Endothelial cell of umbilical vein (primary cell): ENCODE data around the gene MRPL27. TPM values are rescaled to one million over a fixed set of nuclear protein-coding genes. Genes with fewer than 3 reads are reported as not detected.

Experiments used
- BruUV-seq: library from RNA; stranded (reverse); fragments of 400-500 nt; replicated peaks from 2 replicates; lab custom pipeline; 2021; lab: Mats Ljungman, UMichigan
- CTCF ChIA-PET: fragments of 300-600, 350-600 bp; sonication (Branson Sonifier 250); formaldehyde crosslinking; loops from one replicate; lab custom pipeline; 2021; ENCODE audit warnings: antibody characterized with exemption, inconsistent platforms; lab: Charles Lee
- POLR2A ChIA-PET: fragments of 300-600, 350-600 bp; sonication (Branson Sonifier 250); formaldehyde crosslinking; loops from one replicate; lab custom pipeline; 2021; ENCODE audit warnings: antibody characterized with exemption, inconsistent platforms; lab: Charles Lee
- DNase-seq: peaks from one replicate; pipeline ENCODE4 v3.0.0-alpha.2; 2011; ENCODE audit warnings: low read depth, low spot score
- FAIRE-seq: peaks from 2 replicates; lab custom pipeline; 2011; peaks lifted over from hg19 to GRCh38; lab: Jason Lieb, UNC
- H2AFZ ChIP-seq: 2 replicates; pipeline ENCODE4 v1.6.0; 2012; ENCODE audit warnings: low read depth, low read length, control low read depth, inconsistent platforms
- H3K27ac ChIP-seq: 2 replicates; pipeline ENCODE4 v1.5.1; 2011; ENCODE audit warnings: low read depth, mild to moderate bottlenecking, control low read depth, low read length, moderate library complexity; ENCODE audit not compliant: insufficient read depth
- H3K27me3 ChIP-seq, 2 experiments: 2 replicates each; pipeline versions ENCODE4 v1.6.0 to v1.6.1; 2011; ENCODE audit warnings: low read length in 2 of 2, mixed read lengths in 1 of 2; ENCODE audit not compliant: control insufficient read depth in 2 of 2, insufficient read depth in 2 of 2
- H3K36me3 ChIP-seq, 2 experiments: 2 replicates in 1 of 2; 3 replicates in 1 of 2; pipeline ENCODE4 v1.5.1; 2011; ENCODE audit warnings: low read length in 2 of 2, mild to moderate bottlenecking in 1 of 2, moderate library complexity in 1 of 2; ENCODE audit not compliant: control insufficient read depth in 2 of 2, insufficient read depth in 2 of 2; ENCODE audit errors: extremely low read depth in 1 of 2
- H3K4me1 ChIP-seq: 3 replicates; pipeline ENCODE4 v1.5.1; 2011; ENCODE audit warnings: mild to moderate bottlenecking, low read length; ENCODE audit not compliant: control insufficient read depth, insufficient read depth; ENCODE audit errors: extremely low read depth
- H3K4me2 ChIP-seq: 2 replicates; pipeline ENCODE4 v1.6.1; 2011; ENCODE audit warnings: low read length, control low read depth, mixed read lengths; ENCODE audit not compliant: insufficient read depth
- H3K4me3 ChIP-seq, 3 experiments: fragments of 200-600 bp in 1 of 3; sonication (generic), shearing (Covaris generic) in 1 of 3; replicated peaks in 1 of 3; 2 replicates each; pipeline ENCODE4 v1.5.1; 2011 to 2016; ENCODE audit warnings: control low read depth in 3 of 3, low read length in 3 of 3, mild to moderate bottlenecking in 2 of 3, inconsistent platforms in 1 of 3, low read depth in 1 of 3, moderate library complexity in 1 of 3; ENCODE audit not compliant: insufficient read depth in 1 of 3
- H3K79me2 ChIP-seq: 2 replicates; pipeline ENCODE4 v1.6.0; 2012; ENCODE audit warnings: low read length, inconsistent platforms; ENCODE audit not compliant: control insufficient read depth, insufficient read depth
- H3K9ac ChIP-seq: replicated peaks from 2 replicates; pipeline ENCODE3; 2011; ENCODE audit warnings: low read length, control low read depth; ENCODE audit not compliant: insufficient read depth; ENCODE audit errors: extremely low read depth
- H3K9me1 ChIP-seq: replicated peaks from 3 replicates; pipeline ENCODE4 v1.6.0; 2011; ENCODE audit warnings: mild to moderate bottlenecking, low read length; ENCODE audit not compliant: control insufficient read depth, insufficient read depth; ENCODE audit errors: extremely low read depth
- H3K9me3 ChIP-seq: replicated peaks from 2 replicates; pipeline ENCODE4 v1.5.1; 2012; ENCODE audit warnings: low read length, inconsistent platforms; ENCODE audit not compliant: control insufficient read depth, insufficient read depth
- H4K20me1 ChIP-seq: replicated peaks from 2 replicates; pipeline ENCODE3; 2011; ENCODE audit warnings: mild to moderate bottlenecking, low read length; ENCODE audit not compliant: control insufficient read depth, insufficient read depth; ENCODE audit errors: extremely low read depth
- EZH2 ChIP-seq: IDR thresholded peaks from 2 replicates; pipeline ENCODE4 v1.6.1; 2012; ENCODE audit warnings: borderline replicate concordance, low read depth, mild to moderate bottlenecking, moderate library complexity, low read length, inconsistent platforms; ENCODE audit not compliant: severe bottlenecking
- FOS ChIP-seq: IDR thresholded peaks from 2 replicates; pipeline ENCODE4 v1.6.1; 2011; ENCODE audit warnings: mild to moderate bottlenecking, low read length, moderate library complexity, borderline replicate concordance; ENCODE audit not compliant: insufficient read depth
- GATA2 ChIP-seq: IDR thresholded peaks from 2 replicates; pipeline ENCODE4 v1.7.0; 2011; ENCODE audit warnings: low read depth, mild to moderate bottlenecking, moderate library complexity, mixed read lengths, low read length; ENCODE audit not compliant: insufficient read length, insufficient read depth
- JUN ChIP-seq: IDR thresholded peaks from 2 replicates; pipeline ENCODE4 v1.6.1; 2011; ENCODE audit warnings: borderline replicate concordance, low read depth; ENCODE audit not compliant: insufficient read length, insufficient read depth
- MYC ChIP-seq: IDR thresholded peaks from one replicate; pipeline ENCODE4 v1.6.1; 2011; ENCODE audit warnings: mild to moderate bottlenecking, low read depth, low read length
- POLR2A ChIP-seq: IDR thresholded peaks from 2 replicates; pipeline ENCODE4 v1.6.1; 2012; ENCODE audit warnings: low read depth, mild to moderate bottlenecking, control low read depth, low read length
- POLR2AphosphoS5 ChIP-seq: IDR thresholded peaks from 2 replicates; pipeline ENCODE4 v1.6.1; 2012; ENCODE audit warnings: low read depth, mild to moderate bottlenecking, control low read depth, low read length, moderate library complexity; ENCODE audit not compliant: insufficient read depth
- dilution Hi-C: fragments of 300-500 bp; cut with MboI; formaldehyde crosslinking; loops from one replicate; pipeline ENCODE4 v1.15.0; 2019; ENCODE audit warnings: low sequenced_read_pairs; ENCODE audit not compliant: extremely low pct_ligation_motif_present
- intact Hi-C: fragments of 100-400 bp; cut with micrococcal nuclease; formaldehyde crosslinking; loops from one replicate; pipeline ENCODE4 v1.10.0; 2022
- polyA plus RNA-seq, 4 experiments: library from polyadenylated mRNA; depleted of rRNA in 3 of 4; stranded (reverse) in 3 of 4; unstranded in 1 of 4; fragments of >200 nt; gene quantifications; 2 replicates each; pipeline versions ENCODE4 v1.2.1 to v1.2.3, GENCODE V29; 2011 to 2012; ENCODE audit warnings: missing spikeins in 1 of 4
- total RNA-seq: library from RNA; stranded (reverse); gene quantifications from 2 replicates; pipeline ENCODE4 v1.2.3, GENCODE V29; 2021
- TF ChIP-seq, protein P1 (sequence below), 2 donors: IDR thresholded peaks; 1 replicate in 1 of 2; 2 replicates in 1 of 2; pipeline ENCODE4 v1.5.1; 2011; ENCODE audit warnings: low read length in 2 of 2, mild to moderate bottlenecking in 2 of 2, moderate library complexity in 2 of 2, control low read depth in 1 of 2, inconsistent platforms in 1 of 2, low read depth in 1 of 2; ENCODE audit not compliant: insufficient read depth in 1 of 2; ENCODE audit errors: extremely low read depth in 1 of 2

Gene MRPL27
- total and polyA plus RNA-seq, 2 donors (not counting 3 experiments of a cell fraction or from before 2014, with no cell fraction given), result 76.2 to 158 TPM

DNA sequence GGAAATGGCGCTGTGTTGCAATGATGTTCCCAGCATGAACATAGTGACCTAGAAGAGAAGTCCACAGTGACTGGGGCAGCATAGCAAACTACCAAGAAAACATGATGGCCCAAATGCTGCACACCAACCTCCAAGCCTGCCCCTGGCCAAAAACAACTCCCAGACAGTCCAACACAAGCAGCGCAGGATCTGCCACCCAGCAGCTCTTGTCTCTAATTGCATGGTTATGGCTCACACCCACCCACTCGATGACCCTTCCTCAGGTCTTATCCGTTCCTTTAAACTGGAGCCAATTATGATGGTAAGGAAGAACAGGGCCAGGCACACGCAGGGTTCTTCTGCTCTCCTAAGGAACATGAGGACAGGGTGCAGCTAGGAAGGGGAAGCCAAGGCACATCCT lies 2.9 kb downstream of the MRPL27 start:
- no peak for DNase-seq
- dilution Hi-C loops, result no loop called here

DNA sequence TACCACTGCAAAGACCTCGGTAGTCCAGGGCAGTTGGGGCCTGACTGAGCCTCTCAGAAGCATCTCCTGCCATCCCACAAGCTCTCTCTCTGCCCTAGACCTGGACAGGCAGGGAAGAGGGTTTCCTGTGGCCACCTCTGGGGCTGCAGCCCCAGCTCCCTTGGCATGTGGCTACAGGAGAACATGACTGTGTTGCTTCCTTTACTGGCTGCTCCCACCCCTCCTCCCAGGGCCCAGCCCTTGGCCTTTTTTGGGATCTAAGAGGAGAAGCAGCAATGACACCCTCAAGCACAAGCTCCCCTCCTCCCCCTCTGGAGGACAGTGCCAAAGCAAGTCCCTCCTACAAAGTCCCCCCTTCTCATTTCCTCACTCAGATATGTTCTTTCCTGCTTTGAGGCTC lies 5.6 kb downstream of the MRPL27 start:
- no peaks in the 10 kb centered on the region for H4K20me1 ChIP-seq
- no peak overlapping the region for H3K27ac ChIP-seq
- no peaks in the 10 kb centered on the region for H3K9me3 ChIP-seq
- intact Hi-C loops, result no loop called here
- POLR2A ChIA-PET, result no interaction called here
- no TSS peak for BruUV-seq
- no peaks in the 10 kb centered on the region for H3K27me3 ChIP-seq
- H3K36me3 ChIP-seq, result peaks cover 3 to 34% of the 10 kb centered on the region in 2 experiments
- H2AFZ ChIP-seq, result no peak overlapping the region
- H3K9ac ChIP-seq, result no peak overlapping the region
- DNase-seq (no peak), FAIRE-seq (no peak)
- H3K9me1 ChIP-seq, result no peaks in the 10 kb centered on the region
- no peak overlapping the region for H3K4me3 ChIP-seq
- TF ChIP-seq MYC, result no peak
- TF ChIP-seq, protein P1, sequence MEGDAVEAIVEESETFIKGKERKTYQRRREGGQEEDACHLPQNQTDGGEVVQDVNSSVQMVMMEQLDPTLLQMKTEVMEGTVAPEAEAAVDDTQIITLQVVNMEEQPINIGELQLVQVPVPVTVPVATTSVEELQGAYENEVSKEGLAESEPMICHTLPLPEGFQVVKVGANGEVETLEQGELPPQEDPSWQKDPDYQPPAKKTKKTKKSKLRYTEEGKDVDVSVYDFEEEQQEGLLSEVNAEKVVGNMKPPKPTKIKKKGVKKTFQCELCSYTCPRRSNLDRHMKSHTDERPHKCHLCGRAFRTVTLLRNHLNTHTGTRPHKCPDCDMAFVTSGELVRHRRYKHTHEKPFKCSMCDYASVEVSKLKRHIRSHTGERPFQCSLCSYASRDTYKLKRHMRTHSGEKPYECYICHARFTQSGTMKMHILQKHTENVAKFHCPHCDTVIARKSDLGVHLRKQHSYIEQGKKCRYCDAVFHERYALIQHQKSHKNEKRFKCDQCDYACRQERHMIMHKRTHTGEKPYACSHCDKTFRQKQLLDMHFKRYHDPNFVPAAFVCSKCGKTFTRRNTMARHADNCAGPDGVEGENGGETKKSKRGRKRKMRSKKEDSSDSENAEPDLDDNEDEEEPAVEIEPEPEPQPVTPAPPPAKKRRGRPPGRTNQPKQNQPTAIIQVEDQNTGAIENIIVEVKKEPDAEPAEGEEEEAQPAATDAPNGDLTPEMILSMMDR (IDR thresholded peaks at IDR 0.05; ENCODE audit: extremely low read depth in 1 of 2, insufficient read depth in 1 of 2, low read depth in 1 of 2, low read length in 2 of 2), result no peak
- TF ChIP-seq GATA2, result no peak
- TF ChIP-seq POLR2AphosphoS5, result no peak
- no peak for TF ChIP-seq FOS
- TF ChIP-seq POLR2A, result no peak
- peaks cover 15% of the 10 kb centered on the region for H3K79me2 ChIP-seq
- no peak overlapping the region for H3K4me2 ChIP-seq
- dilution Hi-C loops, result no loop called here
- peaks cover 11% of the 10 kb centered on the region for H3K4me1 ChIP-seq
- CTCF ChIA-PET, result interaction anchor here (2.5 kb wide), 1 partner anchor 30 kb away, joined by 7 read pairs; the partner anchor contains the start of gene LRRC59

More for the DNA sequence above, 2.9 kb downstream of the MRPL27 start:
- intact Hi-C loops, result no loop called here
- CTCF ChIA-PET, result interaction anchor here (1.5 kb wide), 1 partner anchor 27 kb away, joined by 4 read pairs; the partner anchor contains the start of gene LRRC59
- Histone ChIP-seq H3K4me3 (no peak overlapping the region), H3K36me3 (peaks cover 3 to 34% of the 10 kb centered on the region in 2 experiments), H3K79me2 (peaks cover 17% of the 10 kb centered on the region), H3K9me3 (no peaks in the 10 kb centered on the region), H3K9me1 (no peaks in the 10 kb centered on the region), H3K27ac (no peak overlapping the region), H4K20me1 (no peaks in the 10 kb centered on the region), H3K4me2 (no peak overlapping the region), H3K9ac (no peak overlapping the region), H3K27me3 (no peaks in the 10 kb centered on the region), H3K4me1 (peaks cover 15% of the 10 kb centered on the region), H2AFZ (no peak overlapping the region)
- FAIRE-seq, result no peak
- POLR2A ChIA-PET, result no interaction called here
- BruUV-seq, result no TSS peak
- TF ChIP-seq, protein P1 (IDR thresholded peaks at IDR 0.05; ENCODE audit: extremely low read depth in 1 of 2, insufficient read depth in 1 of 2, low read depth in 1 of 2, low read length in 2 of 2), result no peak
- TF ChIP-seq POLR2AphosphoS5 (no peak), EZH2 (no peak), JUN (no peak)
